ENCODE measurements around the gene CDC42SE2.
A peak's percentile ranks its signal among the peaks of the same experiment; 100 is the strongest.
"Not testable (repeated sequence)": the region's sequence is repeated elsewhere in the genome, so short reads cannot be mapped to it uniquely, and the experiment has no call there.

The CDC42SE2 gene

DNA sequence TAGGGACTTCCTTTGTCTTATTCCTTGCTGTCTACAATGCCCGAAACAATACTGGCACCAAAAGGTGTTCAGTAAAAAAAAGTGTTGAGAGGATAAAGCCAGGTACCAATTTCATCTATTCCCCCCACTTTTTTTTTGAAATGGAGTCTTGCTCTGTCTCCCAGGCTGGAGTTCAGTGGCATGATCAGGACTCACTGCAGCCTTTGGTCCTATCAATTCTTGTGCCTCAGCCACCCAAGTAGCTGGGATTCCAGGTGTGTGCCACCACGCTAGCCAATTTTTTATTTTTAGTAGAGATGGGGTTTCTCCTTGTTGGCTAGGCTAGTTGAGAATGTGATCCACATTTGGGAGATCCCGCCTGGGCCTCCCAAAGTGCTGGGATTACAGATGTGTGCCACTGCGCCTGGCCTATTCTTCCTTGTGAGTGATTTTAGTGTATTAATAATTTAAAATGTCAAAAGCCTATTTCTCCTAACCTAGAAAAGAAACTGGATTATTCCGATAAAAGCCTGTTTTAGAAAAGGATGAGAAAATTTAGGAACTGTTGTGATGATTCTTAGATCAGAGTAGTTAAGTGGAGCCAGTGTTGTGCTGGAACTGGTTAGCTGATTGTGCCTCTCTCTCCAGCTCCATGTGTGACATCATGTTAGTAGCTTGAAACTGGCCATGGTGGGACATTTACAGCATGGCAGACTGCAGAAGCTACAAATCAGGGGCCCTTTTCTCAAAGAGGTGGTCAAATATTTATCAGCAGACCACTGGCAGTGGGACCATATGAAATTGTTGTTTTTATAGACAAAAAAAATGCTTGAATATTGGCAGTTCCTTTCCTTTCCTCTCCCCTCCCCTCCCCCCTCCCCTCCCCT is 14.3 kb downstream of the CDC42SE2 start:
- peak in 1 of 5 experiments; percentile 57 for DNase-seq

DNA sequence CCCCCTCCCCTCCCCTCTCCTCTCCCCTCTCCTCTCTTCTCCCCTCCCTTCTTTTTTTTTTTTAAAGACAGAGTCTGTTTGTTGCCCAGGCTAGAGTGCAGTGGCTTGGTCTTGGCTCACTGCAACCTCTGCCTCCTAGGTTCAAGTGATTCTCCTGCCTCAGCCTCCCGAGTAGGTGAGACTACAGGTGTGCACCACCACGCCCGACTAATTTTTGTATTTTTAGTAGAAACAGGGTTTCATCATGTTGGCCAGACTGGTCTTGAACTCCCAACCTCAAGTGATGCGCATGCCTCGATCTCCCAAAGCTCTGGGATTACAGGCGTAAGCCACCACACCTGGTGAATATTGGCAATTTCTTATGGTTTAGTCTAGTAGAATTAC is 14.9 kb downstream of the CDC42SE2 start:
- DNase-seq, result not testable (repeated sequence)

- no peak for DNase-seq
These were observed 15.4 kb downstream of the CDC42SE2 start for GRCh38 chr5:131279204-131279603.

GRCh38 chr5:131280417-131280816 is 16.6 kb downstream of the CDC42SE2 start:
- DNase-seq, result no peak

DNA sequence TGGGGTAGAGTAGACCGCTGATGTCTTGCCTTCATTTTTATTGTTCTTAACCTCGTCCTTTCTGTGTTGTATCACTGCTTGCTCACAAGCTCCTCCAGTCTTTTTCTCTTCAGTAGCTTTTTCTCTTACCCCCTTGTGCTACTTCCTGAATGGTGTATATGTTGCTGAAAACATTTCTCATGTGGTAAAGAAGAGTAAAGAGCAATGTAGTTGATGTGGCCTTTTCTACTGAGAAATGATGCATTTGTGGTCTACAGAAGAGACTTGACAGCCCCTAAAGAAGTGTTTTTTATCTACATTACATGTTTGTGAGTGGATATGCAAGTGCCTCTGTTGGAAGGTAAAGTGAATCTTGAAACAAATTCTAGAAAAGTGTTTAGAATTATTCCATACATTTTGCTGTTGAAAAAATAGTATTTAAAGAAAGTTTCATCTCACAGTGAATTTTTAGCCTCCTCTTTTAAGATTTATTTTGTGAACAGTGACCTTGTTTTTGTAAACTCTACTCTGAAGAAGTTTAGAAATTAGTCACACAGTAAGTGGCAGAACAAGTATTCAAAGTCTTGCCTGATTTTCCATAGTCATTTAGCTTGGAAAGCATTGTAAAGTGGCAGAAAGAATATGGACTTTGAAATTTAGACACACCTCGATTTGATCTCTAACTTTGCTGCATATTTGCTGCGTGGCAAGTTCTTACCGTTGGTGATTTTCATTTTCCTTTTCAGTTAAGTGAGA is 17.4 kb downstream of the CDC42SE2 start:
- DNase-seq, result peak in 2 of 5 experiments; percentile 83 to 95

GRCh38 chr5:131281868-131282234 is 18.0 kb downstream of the CDC42SE2 start:
- no peak for DNase-seq

GRCh38 chr5:131282235-131282634 is 18.4 kb downstream of the CDC42SE2 start:
- no peak for DNase-seq

GRCh38 chr5:131285703-131286399 is 22.0 kb downstream of the CDC42SE2 start:
- DNase-seq, result peak in 1 of 5 experiments; percentile 53

- DNase-seq, result no peak
These were observed 22.5 kb downstream of the CDC42SE2 start for GRCh38 chr5:131286400-131286715.

DNA sequence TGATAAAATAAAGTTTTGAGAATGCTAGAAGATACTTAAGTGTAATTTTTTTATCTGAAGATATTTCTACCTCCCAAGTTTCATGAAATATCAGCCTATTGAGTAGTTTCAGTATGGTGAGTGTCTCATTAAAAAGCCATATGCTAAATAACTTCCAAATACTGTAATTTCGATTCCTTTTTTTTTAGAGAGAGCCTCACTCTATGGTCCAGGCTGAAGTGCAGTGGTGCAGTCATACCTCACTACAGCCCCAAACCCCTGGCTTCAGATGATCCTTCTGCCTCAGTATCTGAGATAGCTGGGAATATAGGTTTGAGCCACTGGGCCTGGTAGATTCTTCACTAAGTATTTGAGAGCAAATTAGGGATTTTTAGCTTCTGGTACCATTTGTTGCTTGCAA is 24.5 kb downstream of the CDC42SE2 start:
- DNase-seq, result no peak

- peak in 1 of 5 experiments; percentile 80 for DNase-seq
These were observed 25.9 kb downstream of the CDC42SE2 start for GRCh38 chr5:131289738-131290137.

- DNase-seq, result peak in 1 of 5 experiments; percentile 48
These were observed 32.4 kb downstream of the CDC42SE2 start for GRCh38 chr5:131296213-131296672.

DNA sequence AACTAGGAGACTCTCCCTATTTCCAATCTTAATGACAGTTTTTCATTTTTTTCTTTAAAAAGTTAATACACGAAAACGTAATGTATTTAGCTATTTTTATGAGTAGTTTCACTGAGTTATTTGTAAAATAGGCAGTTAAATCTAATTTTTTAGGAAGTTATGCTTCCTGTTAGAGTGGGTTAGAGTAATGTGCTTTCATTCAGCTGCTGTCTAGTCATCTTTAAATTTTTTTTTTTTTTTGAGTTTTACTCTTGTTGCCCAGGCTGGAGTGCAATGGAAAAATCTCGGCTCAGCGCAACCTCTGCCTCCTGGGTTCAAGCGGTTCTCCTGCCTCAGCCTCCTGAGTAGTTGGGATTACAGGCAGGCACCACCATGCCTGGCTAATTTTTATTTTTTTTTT is 34.0 kb downstream of the CDC42SE2 start:
- no peak for DNase-seq

DNA sequence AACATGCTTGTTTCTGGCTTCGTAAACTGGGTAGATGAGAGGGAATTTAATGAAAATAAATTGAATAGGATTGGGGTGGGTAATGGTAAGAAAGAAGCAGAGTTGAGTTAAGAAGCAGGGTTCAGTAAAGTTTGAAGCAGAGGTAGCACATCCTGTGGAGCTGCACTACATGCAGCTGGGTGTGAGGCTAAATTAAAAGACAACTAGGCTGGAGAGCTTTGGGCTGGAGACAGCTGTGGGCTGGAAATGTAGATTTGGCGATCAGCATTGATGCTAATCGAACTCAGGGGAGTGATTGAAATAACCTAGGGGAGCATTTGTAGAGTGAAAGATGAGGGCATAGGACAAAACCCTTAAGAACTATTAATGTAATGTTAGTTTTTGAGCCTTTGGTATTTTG is 35.6 kb downstream of the CDC42SE2 start:
- DNase-seq, result no peak

DNA sequence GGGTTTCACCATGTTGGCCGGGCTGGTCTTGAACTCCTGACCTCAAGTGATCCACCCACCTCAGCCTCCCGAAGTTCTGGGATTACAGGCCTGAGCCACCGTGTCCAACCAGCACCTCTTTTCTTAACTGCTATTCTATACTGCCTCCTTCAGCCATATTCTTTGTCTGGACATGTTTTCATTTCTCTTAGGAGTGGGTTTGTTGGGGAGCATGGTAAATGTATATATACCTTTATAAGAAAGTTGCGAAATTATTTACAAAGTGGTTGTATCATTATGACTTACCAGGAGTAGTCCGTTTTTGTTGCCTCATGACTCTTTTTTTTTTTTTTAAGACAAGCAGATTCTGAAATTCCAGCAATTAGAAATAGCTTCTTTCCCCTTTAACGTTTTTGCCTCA is 38.7 kb downstream of the CDC42SE2 start:
- no peak for DNase-seq

DNA sequence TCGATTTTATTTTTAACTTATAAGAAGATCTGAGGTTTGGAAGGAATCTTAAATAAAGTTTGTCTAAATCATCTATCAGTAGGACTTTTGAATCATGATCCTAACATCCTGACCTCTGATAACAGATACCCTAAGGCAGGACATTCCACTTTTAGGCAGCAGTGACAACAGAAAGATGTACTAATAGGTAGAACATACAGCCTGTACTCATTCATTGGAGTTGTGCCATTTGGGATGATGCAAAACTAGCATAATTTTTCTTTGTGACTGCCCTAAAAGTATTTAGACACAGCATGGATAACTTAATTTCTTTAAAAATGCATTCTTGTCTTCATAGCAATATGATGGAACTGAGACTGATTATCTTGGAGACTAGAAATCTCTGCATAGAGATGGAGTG is 39.7 kb downstream of the CDC42SE2 start:
- DNase-seq, result no peak

DNA sequence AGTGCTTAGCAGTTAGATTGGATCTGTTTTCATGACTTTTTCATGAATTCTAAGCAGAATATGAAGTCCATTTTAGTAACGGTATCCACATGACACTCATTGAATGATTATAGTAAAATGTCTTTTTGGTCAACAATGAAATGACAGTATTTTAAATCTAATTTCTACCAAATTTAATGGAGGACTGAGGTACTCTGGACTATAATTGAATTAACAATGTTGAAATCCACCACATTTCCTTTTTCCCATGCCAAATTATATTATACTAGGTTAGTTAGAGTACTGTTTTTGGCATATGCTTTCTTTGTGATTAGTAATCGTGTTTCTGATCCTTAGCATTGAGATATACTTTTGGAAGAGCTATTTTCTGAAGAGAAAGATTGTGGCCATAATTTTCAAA is 40.6 kb downstream of the CDC42SE2 start:
- DNase-seq, result no peak

DNA sequence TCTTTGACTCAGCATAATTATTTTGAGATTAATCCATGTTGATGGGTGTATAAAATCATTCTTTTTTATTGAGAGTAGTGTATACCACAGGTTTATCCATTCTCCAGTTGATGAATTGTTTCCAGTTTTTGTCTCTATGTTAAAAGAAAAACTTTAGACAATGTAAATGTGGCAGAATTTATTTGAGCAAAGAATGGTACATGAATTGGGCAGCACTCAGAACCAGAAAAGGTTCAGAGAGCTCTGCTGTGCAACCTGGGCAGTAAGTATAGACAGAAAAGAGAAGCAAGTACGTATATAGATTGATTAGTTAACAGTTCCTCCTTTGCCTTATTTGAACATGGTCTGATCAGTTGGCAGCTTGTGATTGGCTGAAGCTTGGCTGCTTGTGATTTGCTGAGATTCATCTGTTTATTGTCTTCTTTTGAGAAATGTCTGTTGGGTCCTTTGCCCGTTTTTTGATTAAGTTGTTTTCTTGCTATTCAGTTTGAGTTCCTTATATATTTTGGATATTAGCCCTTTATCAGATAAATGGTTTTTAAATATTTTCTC is 41.4 kb downstream of the CDC42SE2 start:
- DNase-seq, result no peak

DNA sequence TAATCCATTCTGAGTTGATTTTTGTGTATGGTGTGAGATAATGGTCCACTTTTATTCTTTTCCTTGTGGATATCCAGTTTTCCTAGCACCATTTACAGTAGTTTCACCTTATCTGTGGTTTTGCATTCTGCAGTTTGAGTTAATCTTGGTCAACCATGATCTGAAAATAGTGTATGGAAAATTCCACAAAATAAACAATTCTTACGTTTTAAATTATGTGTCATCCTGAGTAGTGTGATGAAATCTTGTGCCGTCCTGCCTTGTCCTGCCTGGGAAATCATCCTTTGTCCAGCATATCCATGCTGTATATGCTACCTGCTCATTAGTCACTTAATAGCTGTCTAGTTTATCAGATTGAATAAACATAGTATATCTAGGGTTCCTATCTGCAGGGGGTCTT is 42.1 kb downstream of the CDC42SE2 start:
- DNase-seq, result no peak

- peak in 3 of 5 experiments; percentile 41 to 69 (median 44) for DNase-seq
These were observed 48.5 kb downstream of the CDC42SE2 start for GRCh38 chr5:131312235-131312772.

GRCh38 chr5:131316026-131316425 is 52.2 kb downstream of the CDC42SE2 start:
- DNase-seq, result no peak

GRCh38 chr5:131316822-131317221 is 53.0 kb downstream of the CDC42SE2 start:
- DNase-seq, result no peak

DNA sequence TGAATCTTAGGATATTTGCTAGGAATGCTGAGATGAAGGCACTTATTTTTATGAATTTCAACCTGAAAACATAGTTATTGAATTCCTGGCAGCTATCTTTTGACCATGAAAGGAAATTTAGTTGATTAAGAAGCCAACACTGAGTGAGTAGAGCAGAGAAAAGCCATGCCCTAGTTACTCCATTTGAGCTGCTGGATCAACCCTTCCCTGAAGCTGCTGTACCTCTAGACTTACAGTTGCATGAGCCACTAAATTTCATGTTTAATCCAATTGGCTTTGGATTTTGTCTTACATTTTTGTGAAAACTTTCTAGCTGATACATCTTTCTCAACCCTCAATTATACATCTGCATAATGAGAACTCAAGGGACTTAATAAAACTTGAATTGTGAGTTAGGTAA is 54.6 kb downstream of the CDC42SE2 start:
- no peak for DNase-seq
